Coronary artery (tissue), 2 donors: ENCODE measurements around the gene DACT2.
"Not testable (repeated sequence)": the region's sequence is repeated elsewhere in the genome, so short reads cannot be mapped to it uniquely, and the experiment has no call there.

Experiments
- DNase-seq: peaks from one replicate; pipeline ENCODE4 v3.0.0-alpha.2; 2017; ENCODE audit warnings: low spot score
- H3K27ac ChIP-seq, 2 donors: fragments of 200-600 bp; sonication (generic); one replicate each; pipeline ENCODE4 v1.5.1; 2016 to 2019
- H3K4me3 ChIP-seq: fragments of 200-600 bp; sonication (generic); 2 replicates; pipeline ENCODE4 v1.5.1; 2016; ENCODE audit warnings: mild to moderate bottlenecking, moderate library complexity
- TF ChIP-seq, protein P1 (sequence below): fragments of 200-600 bp; sonication (generic); IDR thresholded peaks from one replicate; pipeline ENCODE4 v1.5.1; 2019; ENCODE audit warnings: antibody characterized with exemption

The DACT2 gene

DNA sequence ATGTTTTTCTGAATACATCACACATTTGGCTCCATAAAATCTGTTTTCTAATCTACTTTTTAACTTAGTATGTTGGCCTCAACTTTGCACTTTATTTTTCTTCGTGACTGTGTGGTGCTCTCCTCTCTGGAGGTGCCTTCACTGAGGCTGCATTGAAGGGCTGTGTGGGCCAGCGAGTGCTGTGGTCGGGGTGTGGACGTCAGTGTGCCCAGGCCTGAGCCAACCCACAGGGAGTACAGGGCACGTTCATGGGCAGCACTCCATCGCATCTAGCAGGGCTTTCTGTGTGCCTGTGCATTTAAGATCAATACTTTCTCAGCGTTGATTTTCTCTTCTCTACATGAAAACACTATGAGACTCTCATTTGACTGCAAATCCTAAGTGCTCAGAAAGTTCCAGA lies 37.8 kb downstream of the DACT2 start:
- DNase-seq = no peak
- Histone ChIP-seq H3K27ac (no peak overlapping the region), H3K4me3 (no peak overlapping the region)
- TF ChIP-seq, protein P1, sequence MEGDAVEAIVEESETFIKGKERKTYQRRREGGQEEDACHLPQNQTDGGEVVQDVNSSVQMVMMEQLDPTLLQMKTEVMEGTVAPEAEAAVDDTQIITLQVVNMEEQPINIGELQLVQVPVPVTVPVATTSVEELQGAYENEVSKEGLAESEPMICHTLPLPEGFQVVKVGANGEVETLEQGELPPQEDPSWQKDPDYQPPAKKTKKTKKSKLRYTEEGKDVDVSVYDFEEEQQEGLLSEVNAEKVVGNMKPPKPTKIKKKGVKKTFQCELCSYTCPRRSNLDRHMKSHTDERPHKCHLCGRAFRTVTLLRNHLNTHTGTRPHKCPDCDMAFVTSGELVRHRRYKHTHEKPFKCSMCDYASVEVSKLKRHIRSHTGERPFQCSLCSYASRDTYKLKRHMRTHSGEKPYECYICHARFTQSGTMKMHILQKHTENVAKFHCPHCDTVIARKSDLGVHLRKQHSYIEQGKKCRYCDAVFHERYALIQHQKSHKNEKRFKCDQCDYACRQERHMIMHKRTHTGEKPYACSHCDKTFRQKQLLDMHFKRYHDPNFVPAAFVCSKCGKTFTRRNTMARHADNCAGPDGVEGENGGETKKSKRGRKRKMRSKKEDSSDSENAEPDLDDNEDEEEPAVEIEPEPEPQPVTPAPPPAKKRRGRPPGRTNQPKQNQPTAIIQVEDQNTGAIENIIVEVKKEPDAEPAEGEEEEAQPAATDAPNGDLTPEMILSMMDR = no peak

- H3K4me3 ChIP-seq, DNase-seq, H3K27ac ChIP-seq: not testable (repeated sequence)
Measured at GRCh38 chr6:168281314-168281713, 38.3 kb downstream of the DACT2 start.

DNA sequence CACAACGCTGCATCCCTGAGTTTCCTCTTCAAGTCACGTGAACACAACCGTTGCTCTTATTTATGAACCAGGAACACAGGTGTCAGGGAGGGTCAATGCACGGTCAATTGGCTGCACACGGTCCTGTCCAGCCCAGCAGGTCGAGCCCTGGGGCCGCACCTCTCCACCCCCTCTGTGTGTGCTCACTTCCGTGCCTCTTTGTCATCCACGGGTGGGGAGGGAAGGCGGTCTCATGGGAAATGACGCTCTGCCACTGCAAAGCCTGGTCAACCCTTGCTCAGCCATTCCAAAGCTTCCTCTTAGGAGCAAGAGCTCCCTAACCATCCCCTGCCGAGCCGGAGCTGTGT lies 38.7 kb downstream of the DACT2 start:
- no peak for DNase-seq
- H3K4me3 ChIP-seq = no peak overlapping the region
- TF ChIP-seq, protein P1 = no peak
- H3K27ac ChIP-seq = no peak overlapping the region

- Histone ChIP-seq H3K4me3 (no peak overlapping the region), H3K27ac (no peak overlapping the region)
- TF ChIP-seq, protein P1 = no peak
- DNase-seq = no peak
Measured at GRCh38 chr6:168280020-168280898, 39.3 kb downstream of the DACT2 start.

DNA sequence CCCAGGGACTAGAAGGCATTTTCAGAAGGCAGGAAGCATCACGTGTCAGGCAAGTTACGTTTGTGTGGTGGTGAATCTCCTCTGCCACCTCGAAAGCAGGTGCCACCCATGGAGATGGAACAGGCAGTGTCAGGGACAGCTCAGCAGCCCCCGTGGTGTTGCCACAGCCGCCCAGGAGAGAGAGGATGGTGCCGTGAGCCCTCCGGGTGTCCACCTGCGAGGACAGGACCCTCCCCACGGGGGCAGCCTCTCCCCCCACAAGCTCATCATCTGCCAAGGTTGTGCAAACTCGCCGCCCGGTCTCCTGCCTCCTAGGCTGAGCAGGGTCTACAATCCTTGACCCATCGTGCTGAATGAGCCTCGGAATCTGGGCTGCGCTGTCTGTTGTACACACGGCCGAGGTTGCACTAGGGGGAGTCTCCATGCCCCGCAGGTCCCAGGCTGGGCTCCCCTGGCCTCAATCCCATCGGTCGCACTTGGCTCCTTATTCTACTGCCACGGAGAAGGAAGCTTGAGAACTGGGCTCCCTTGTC lies 40.1 kb downstream of the DACT2 start:
- no peak overlapping the region for H3K4me3 ChIP-seq
- no peak overlapping the region for H3K27ac ChIP-seq
- TF ChIP-seq, protein P1 = no peak
- no peak for DNase-seq

GRCh38 chr6:168278904-168279303 lies 40.7 kb downstream of the DACT2 start:
- TF ChIP-seq, protein P1 = no peak
- DNase-seq = no peak
- H3K4me3 ChIP-seq = no peak overlapping the region
- no peak overlapping the region for H3K27ac ChIP-seq

DNA sequence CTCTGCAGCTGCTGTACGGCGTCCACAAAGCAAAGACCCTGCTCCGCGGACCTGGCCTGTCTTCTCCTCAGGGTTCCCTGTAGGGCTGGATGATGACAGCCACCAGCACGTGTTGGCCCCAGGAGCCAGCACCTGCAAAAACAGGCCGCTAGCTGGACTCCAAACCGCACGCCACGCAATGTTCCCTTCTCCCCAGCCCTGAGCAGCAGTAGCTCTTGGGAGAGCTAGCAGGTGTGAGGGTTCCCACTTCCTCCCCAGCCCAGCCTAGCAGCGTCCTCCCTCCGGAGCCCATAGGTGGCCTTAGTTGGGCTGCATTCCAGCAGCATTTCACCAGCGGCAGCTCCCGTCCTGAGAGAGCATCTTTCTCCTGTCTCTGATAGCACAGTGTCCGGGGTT lies 42.3 kb downstream of the DACT2 start:
- TF ChIP-seq, protein P1 = no peak
- Histone ChIP-seq H3K27ac (no peak overlapping the region), H3K4me3 (no peak overlapping the region)
- no peak for DNase-seq
